HPDE6-E6E7 (cell line): ENCODE results near the gene AIFM2.
"Not testable (repeated sequence)": the region's sequence is repeated elsewhere in the genome, so short reads cannot be mapped to it uniquely, and the experiment has no call there.

Source experiments
- DNase-seq: peaks from one replicate; pipeline ENCODE4 v3.0.0; 2011; ENCODE audit warnings: missing footprints; ENCODE audit errors: extremely low spot score

The AIFM2 gene

GRCh38 chr10:70094250-70094649, 38.4 kb downstream of the AIFM2 start:
- no peak for DNase-seq

DNA sequence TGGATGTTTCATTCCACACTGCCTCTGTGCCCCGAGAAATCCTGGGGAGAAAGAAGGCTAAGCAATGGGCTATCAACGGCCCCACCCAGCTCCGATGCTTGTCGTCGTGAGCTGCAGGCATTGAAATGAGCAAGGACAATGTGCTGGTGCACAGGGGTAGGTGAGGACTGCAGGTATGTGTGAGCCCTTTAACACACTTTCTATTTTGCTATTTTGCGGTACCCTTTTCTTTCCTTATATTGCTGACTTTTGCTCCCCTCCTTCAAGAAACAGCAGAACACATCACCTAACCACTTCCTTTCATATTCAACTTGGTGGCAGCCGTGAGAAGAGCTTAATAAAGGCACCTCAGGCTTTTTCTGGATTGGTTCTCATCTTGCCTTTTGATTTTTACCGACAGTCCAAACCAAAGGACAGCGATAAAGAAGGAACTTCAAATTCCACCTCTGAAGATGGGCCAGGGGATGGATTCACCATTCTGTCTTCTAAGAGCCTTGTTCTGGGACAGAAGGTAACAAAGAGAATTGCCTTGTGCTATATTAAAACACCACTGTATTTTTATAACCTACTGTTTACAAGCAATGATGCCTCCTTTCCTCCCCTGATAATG, 39.2 kb downstream of the AIFM2 start:
- no peak for DNase-seq

DNA sequence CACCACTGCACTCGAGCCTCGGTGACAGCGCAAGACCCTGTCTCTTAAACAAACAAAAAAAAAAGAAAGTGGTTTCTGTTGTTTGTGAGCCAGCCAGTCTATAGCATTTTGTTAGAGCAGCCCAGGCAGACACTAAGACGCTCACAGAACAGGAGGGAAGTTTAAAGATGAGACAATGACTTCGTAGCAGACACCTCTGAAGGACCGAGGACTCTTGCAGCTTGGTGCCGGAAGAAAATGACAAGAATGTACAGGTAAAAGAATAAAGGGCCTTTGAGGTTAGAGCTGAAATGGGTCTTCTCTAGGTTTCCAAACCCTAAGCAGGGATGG, 40.3 kb downstream of the AIFM2 start:
- no peak for DNase-seq

- DNase-seq, result no peak
Measured at GRCh38 chr10:70090951-70091350, 41.7 kb downstream of the AIFM2 start.

GRCh38 chr10:70090013-70090412, 42.6 kb downstream of the AIFM2 start:
- DNase-seq, result no peak

- no peak for DNase-seq
Measured at GRCh38 chr10:70088308-70088698, 44.3 kb downstream of the AIFM2 start.

DNA sequence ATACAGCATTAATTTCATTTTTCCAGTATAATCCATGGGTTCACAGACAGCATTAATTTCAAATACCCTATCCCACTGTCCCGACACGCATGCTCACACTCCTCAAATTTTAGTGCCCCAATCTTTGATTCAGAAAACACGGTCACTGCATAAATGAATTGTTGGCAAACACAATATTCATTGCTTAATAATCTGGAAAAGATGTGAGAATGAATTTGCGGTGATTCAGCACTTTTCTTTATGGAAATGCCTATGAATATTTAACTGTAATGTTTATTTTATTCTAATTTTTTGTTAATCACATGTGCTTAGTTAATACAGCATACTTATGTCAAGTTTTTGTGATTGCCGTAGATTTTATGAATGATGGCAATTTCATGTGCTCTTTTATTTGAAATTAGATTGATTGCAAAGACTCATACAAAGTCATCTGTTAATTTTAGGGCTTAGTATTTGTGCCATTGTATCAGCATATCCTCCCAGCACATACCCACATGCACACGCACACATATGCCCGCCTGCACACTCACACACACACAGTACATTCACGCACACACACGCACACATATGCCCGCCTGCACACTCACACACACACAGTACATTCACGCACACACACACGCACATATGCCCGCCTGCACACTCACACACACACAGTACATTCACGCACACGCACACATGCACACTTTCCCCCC, 44.9 kb downstream of the AIFM2 start:
- DNase-seq, result no peak

DNA sequence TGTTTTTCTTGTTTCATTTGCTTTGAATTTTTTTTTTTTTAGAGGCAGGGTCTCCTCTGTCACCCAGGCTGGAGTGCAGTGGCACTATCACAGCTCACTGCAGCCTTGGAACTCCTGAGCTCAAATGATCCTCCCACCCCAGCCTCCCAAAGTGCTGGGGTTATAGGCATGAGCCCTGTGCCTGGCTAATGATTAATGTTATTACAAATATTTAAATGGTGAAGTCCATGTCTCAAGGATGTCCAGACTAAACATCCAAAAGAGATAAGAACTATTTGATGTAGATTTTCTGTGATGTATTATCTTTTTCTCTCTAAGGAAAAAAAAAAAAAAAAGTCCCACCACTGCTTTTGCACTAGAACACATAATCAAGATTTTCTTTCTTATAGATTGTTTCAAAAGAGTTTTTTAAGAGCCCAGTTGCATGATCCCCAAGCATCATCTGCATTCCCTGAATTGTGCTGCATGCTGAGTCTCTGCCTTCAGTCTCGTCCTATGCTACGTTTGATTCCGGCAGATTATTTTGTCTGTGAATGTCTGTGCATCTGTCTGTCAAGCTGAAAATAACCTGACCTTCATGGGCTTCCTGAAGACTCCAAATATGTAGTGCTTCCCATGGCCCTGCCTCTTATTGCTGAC, 46.5 kb downstream of the AIFM2 start:
- no peak for DNase-seq

DNA sequence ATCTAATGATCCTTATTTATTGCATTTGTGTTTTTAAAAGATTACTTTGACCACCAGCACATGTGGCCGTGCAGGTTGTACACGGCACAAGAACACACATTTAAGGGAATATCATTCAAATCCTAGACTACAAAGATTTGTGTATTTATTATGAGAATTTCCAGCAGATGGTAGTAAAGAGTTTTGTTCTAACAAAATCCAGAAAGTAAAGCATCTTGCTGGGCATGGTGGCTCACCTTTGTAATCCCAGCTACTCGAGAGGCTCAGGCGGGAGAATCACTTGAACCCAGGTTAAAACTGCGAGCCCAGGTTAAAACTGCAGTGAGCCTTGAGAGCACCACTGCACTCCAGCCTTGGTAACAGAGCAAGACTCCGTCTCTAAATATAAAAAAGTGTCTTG, 48.4 kb downstream of the AIFM2 start:
- no peak for DNase-seq

DNA sequence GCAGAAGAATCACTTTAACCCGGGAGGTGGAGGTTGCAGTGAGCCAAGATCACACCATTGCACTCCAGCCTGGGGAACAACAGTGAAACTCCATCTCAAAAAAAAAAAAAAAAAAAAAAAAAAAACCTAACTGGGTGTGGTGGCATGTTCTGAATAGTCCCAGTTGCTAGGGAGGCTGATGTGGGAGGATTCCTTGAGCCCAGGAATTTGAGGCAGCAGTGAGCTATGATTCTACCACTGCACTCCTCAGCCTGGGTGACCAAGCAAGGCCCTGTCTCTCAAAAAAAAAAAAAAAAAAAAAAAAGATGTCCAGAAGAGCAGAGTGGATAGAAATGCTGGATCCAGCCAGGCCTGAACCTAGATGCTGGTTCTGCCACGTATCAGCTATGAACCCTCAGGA, 51.8 kb downstream of the AIFM2 start:
- not testable (repeated sequence) for DNase-seq

DNA sequence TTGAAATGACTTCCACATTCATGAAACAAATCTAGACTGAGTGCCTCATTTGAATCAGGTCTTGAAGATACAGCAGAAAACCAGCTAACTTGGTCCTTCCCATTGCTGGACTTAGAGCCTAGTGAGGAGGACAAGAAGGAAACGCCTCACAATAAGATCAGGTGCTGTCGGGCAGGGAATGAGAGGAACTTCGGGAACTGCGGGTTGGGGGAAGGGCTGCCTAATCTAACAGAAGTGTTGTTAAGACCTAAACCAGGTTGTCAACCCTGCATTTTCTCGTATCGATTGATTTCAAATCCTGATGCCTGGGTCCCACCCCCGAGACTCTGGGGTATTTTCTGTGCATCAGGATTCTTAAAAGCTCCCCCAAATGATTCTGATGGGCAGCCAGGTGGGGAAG, 53.7 kb downstream of the AIFM2 start:
- no peak for DNase-seq

GRCh38 chr10:70078329-70078728, 54.3 kb downstream of the AIFM2 start:
- no peak for DNase-seq

- DNase-seq, result no peak
Measured at GRCh38 chr10:70074971-70075370, 57.7 kb downstream of the AIFM2 start.

DNA sequence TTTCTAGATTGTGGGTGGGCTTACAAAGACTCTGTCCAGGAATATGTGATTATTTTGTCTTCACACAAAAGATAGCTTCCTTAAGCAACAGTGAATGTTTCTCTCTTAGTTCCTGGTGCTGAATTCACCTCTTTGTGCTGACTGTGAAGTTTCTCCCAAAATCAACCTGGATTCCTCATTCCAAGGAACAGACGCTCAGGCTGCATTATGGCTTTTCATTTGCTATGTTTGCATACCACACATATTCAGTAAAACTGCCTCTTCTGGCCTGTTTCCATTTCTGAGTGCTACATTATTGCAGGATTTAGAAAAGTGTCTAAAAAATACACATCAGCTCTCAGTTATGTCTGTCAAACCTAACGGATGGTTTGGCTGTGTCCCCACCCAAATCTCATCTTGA, 58.5 kb downstream of the AIFM2 start:
- DNase-seq, result no peak

- no peak for DNase-seq
Measured at GRCh38 chr10:70070834-70071233, 61.8 kb downstream of the AIFM2 start.

- no peak for DNase-seq
Measured at GRCh38 chr10:70069346-70069745, 63.3 kb downstream of the AIFM2 start.

DNA sequence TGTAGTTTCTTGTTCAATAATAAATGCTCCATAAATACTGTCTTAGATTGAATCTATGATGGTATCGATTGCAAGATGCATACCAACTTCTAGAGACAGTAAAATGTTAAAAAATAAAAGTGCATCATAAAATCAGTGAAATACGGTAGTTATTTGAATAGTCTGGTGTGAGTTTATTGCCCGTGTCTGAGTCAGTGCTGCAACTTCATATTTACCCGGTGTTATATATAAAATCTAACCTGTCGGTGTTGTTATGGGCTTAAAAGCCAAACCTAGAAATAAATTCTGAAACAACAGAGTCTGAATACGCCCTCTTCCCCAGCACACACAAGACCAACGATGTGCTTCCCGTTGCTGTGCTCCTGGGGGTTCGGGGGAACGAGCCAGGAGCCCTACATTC, 63.7 kb downstream of the AIFM2 start:
- no peak for DNase-seq

- DNase-seq, result no peak
Measured at GRCh38 chr10:70067586-70067985, 65.0 kb downstream of the AIFM2 start.

- no peak for DNase-seq
Measured at GRCh38 chr10:70066190-70066589, 66.4 kb downstream of the AIFM2 start.

GRCh38 chr10:70064486-70064885, 68.1 kb downstream of the AIFM2 start:
- no peak for DNase-seq

DNA sequence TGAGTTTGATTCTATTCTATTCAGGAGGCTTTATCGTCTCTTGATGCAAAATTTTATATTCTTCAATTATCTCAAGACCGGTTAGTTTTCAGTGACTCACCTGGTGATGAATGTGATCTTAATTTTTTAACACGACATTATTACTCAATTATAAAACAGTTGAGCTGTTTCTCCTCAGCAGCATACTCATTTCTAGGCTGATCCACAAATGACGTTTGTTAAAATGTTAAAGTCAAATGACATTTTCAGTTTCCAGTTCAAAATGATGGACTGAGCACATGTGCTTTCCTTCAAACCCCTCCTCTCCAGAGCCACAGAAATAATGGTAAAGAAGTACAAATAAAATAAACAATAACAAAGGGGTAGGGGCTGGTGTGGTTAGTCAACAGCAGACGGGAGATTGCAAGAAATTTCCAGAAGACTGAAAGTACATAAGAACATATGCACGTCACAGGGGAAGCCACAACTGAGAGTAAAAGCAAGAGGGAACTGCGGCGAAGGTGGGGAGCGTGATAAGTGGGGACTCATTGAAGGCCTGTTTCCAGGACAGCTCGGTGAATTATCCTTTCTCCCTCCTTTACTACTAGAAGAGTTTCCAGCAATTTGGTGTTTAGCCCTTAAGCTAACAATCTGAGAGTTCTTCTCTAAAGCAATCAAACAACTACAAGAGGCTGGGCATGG, 69.1 kb downstream of the AIFM2 start:
- no peak for DNase-seq
